ENCODE measurements around the gene RHOBTB3. TPM values are rescaled to one million over a fixed set of nuclear protein-coding genes. Genes with fewer than 3 reads are reported as not detected.
A peak's percentile ranks its signal among the peaks of the same experiment; 100 is the strongest.

Gene RHOBTB3
- total and polyA plus RNA-seq, 4 donors = 12.9 to 150 (median 30.6) TPM

- Histone ChIP-seq H3K36me3 (ENCODE audit: control insufficient read depth in 4 of 4, insufficient read depth in 4 of 4, low read length in 4 of 4) (peaks cover 0 to under 1% (median 0%) of the 10 kb centered on the region in 4 donors), H3K27ac (ENCODE audit: low read depth in 1 of 2, low read length in 1 of 2) (peak overlapping the region; percentile 87 to 88), H3K4me1 (ENCODE audit: control insufficient read depth in 5 of 5, insufficient read depth in 5 of 5, low read length in 5 of 5) (peaks cover 7 to 25% (median 23%) of the 10 kb centered on the region in 5 donors), H3K27me3 (ENCODE audit: control insufficient read depth in 3 of 3, insufficient read depth in 3 of 3, low read length in 2 of 3) (no peaks in the 10 kb centered on the region), H3K9ac (ENCODE audit: insufficient read depth in 1 of 2, low read length in 2 of 2) (peak overlapping the region; percentile 60 to 63), H3K9me3 (ENCODE audit: control insufficient read depth in 4 of 4, insufficient read depth in 3 of 4, low read length in 3 of 4) (no peaks in the 10 kb centered on the region), H3K4me3 (peak overlapping the region; percentile 74)
- TF ChIP-seq CTCF (IDR thresholded peaks at IDR 0.05; ENCODE audit: control extremely low read depth, extremely low read depth) = no peak
- 20 to 37% methylated on average over 9 of the region's 9 CpGs for WGBS, 2 donors
- ATAC-seq (ENCODE audit: insufficient read depth, low FRiP score) = no peak
- no peak for DNase-seq
These were observed 90.2 kb downstream of the RHOBTB3 start for GRCh38 chr5:95821110-95822021.

GRCh38 chr5:95822043-95822541, 91.0 kb downstream of the RHOBTB3 start:
- H3K4me1 ChIP-seq (ENCODE audit: control insufficient read depth in 5 of 5, insufficient read depth in 5 of 5, low read length in 5 of 5) = peaks cover 7 to 25% (median 22%) of the 10 kb centered on the region in 5 donors
- TF ChIP-seq CTCF (IDR thresholded peaks at IDR 0.05; ENCODE audit: control extremely low read depth, extremely low read depth) = no peak
- WGBS, 2 donors = 0% methylated on average over 19 of the region's 19 CpGs
- peak overlapping the region; percentile 60 to 63 for H3K9ac ChIP-seq (ENCODE audit: insufficient read depth in 1 of 2, low read length in 2 of 2)
- H3K27me3 ChIP-seq (ENCODE audit: control insufficient read depth in 3 of 3, insufficient read depth in 3 of 3, low read length in 2 of 3) = no peaks in the 10 kb centered on the region
- no peaks in the 10 kb centered on the region for H3K9me3 ChIP-seq (ENCODE audit: control insufficient read depth in 4 of 4, insufficient read depth in 3 of 4, low read length in 3 of 4)
- peak overlapping the region; percentile 88 to 93 for H3K27ac ChIP-seq (ENCODE audit: low read depth in 1 of 2, low read length in 1 of 2)
- H3K4me3 ChIP-seq = peak overlapping the region; percentile 74
- DNase-seq (peak; percentile 70 to 76 (median 76)), ATAC-seq (ENCODE audit: insufficient read depth, low FRiP score) (peak; percentile 37)
- H3K36me3 ChIP-seq (ENCODE audit: control insufficient read depth in 4 of 4, insufficient read depth in 4 of 4, low read length in 4 of 4) = no peaks in the 10 kb centered on the region

GRCh38 chr5:95822542-95823181, 91.5 kb downstream of the RHOBTB3 start, which contains the start of gene GLRX:
Gene GLRX, minus strand, starts transcription at chr5:95822726. Its CDS starts 64 bp downstream, at chr5:95822662.
- Histone ChIP-seq H3K27me3 (ENCODE audit: control insufficient read depth in 3 of 3, insufficient read depth in 3 of 3, low read length in 2 of 3) (no peaks in the 10 kb centered on the region), H3K4me3 (peak within 1 kb of the TSS; percentile 74), H3K36me3 (ENCODE audit: control insufficient read depth in 4 of 4, insufficient read depth in 4 of 4, low read length in 4 of 4) (no peaks in the 10 kb centered on the region), H3K27ac (ENCODE audit: low read depth in 1 of 2, low read length in 1 of 2) (peak within 1 kb of the TSS; percentile 88 to 94), H3K9me3 (ENCODE audit: control insufficient read depth in 4 of 4, insufficient read depth in 3 of 4, low read length in 3 of 4) (no peaks in the 10 kb centered on the region), H3K9ac (ENCODE audit: insufficient read depth in 1 of 2, low read length in 2 of 2) (peak within 1 kb of the TSS; percentile 60 to 63), H3K4me1 (ENCODE audit: control insufficient read depth in 5 of 5, insufficient read depth in 5 of 5, low read length in 5 of 5) (peaks cover 7 to 25% (median 16%) of the 10 kb centered on the region in 5 donors)
- 0% methylated on average over 8 of the region's 8 CpGs for WGBS, 2 donors
- peak; percentile 63 for ATAC-seq (ENCODE audit: insufficient read depth, low FRiP score)
- peak; percentile 68 to 85 (median 84) for DNase-seq
- no peak for TF ChIP-seq CTCF (IDR thresholded peaks at IDR 0.05; ENCODE audit: control extremely low read depth, extremely low read depth)
